Endodermal cell (in vitro differentiated cells): ENCODE results near the gene GID4. TPM values are rescaled to one million over a fixed set of nuclear protein-coding genes. Genes with fewer than 3 reads are reported as not detected.

Source experiments
- DNase-seq: peaks from one replicate; pipeline ENCODE4 v3.0.0-alpha.2; 2017
- H3K27ac ChIP-seq: 2 replicates; pipeline ENCODE4 v1.5.1; 2013; ENCODE audit warnings: mild to moderate bottlenecking, low read depth, low read length, moderate library complexity
- H3K27me3 ChIP-seq: 2 replicates; pipeline ENCODE4 v1.6.1; 2013; ENCODE audit warnings: mild to moderate bottlenecking, low read length, moderate library complexity; ENCODE audit not compliant: insufficient read depth, control insufficient read depth, poor library complexity, severe bottlenecking
- H3K36me3 ChIP-seq: 2 replicates; pipeline ENCODE4 v1.7.0; 2013; ENCODE audit warnings: mild to moderate bottlenecking, low read length, moderate library complexity; ENCODE audit not compliant: control insufficient read depth, insufficient read depth
- H3K4me1 ChIP-seq: one replicate; pipeline ENCODE4 v1.7.0; 2013; ENCODE audit warnings: low read length; ENCODE audit not compliant: control insufficient read depth, insufficient read depth
- H3K4me3 ChIP-seq: 2 replicates; pipeline ENCODE4 v1.5.1; 2013; ENCODE audit warnings: mild to moderate bottlenecking, low read length, moderate library complexity
- H3K9ac ChIP-seq: 2 replicates; pipeline ENCODE4 v1.6.1; 2013; ENCODE audit warnings: mild to moderate bottlenecking, low read length, moderate library complexity; ENCODE audit not compliant: poor library complexity, severe bottlenecking; ENCODE audit errors: extremely low read depth
- H3K9me3 ChIP-seq: 2 replicates; pipeline ENCODE4 v1.6.1; 2013; ENCODE audit warnings: mild to moderate bottlenecking, low read length, moderate library complexity; ENCODE audit not compliant: control insufficient read depth
- H3K27ac Mint-ChIP-seq: 2 replicates; pipeline ENCODE4 v1.8.0; 2020; ENCODE audit warnings: mixed read lengths
- H3K27me3 Mint-ChIP-seq: 2 replicates; pipeline ENCODE4 v1.8.0; 2021; ENCODE audit warnings: mild to moderate bottlenecking, mixed read lengths; ENCODE audit not compliant: insufficient read depth
- H3K36me3 Mint-ChIP-seq: 2 replicates; pipeline ENCODE4 v1.8.0; 2020; ENCODE audit warnings: low read depth, mixed read lengths
- H3K4me1 Mint-ChIP-seq: 2 replicates; pipeline ENCODE4 v1.8.0; 2020; ENCODE audit warnings: mixed read lengths
- H3K4me3 Mint-ChIP-seq: 2 replicates; pipeline ENCODE4 v1.8.0; 2020; ENCODE audit warnings: mild to moderate bottlenecking, moderate library complexity, mixed read lengths
- H3K9me3 Mint-ChIP-seq: 2 replicates; pipeline ENCODE4 v1.8.0; 2020; ENCODE audit warnings: mild to moderate bottlenecking, mixed read lengths
- WGBS, 2 experiments: methylation state at CpG; one replicate each; pipeline versions ENCODE4 v1.1.5 to v1.1.7; 2013; ENCODE audit warnings: missing lambda C conversion rate in 2 of 2, mixed read lengths in 1 of 2; ENCODE audit not compliant: insufficient coverage in 1 of 2, insufficient read length in 1 of 2; 5-methylcytosine and 5-hydroxymethylcytosine counted together
- total RNA-seq, 2 donors: library from RNA; stranded (reverse); fragmentation: NEBNext Ultra II Directional in 1 of 2; extraction: Animal tissue kit (Norgen Biotek cat#: 25700) in 1 of 2; gene quantifications; 2 replicates in 1 of 2; 3 replicates in 1 of 2; pipeline ENCODE4 v1.2.1, GENCODE V29; 2021
- TF ChIP-seq, protein P1 (sequence below): fragments of 200-600 bp; sonication (generic); conservative IDR thresholded peaks from 2 replicates; pipeline ENCODE4 v1.5.0; 2021; ENCODE audit warnings: antibody characterized with exemption, mild to moderate bottlenecking

GID4 gene
- total RNA-seq, 2 donors from 2014 or later: 20.5 to 20.8 TPM

DNA sequence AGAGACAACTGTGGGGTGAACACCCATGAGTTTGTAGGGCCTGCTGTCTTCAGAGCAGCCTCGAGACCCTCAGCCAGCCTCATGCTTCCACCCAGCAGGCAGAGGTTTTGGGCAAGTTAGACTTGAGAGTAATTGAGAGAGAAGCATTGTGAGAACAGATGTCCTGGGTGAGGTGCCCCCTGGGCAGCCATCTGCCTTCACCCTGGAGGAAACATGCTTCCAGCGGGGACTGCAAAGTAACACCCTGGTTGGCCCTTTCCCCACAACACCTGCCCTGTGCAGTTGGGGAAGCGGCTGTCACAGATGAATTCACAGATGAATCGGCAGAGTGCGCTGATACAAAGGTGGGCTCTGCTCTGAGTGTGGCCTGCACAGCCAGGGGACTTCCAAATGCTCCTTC is 23.6 kb upstream of the GID4 start:
- Mint-ChIP-seq H3K27me3 (no peaks in the 10 kb centered on the region), H3K4me3 (no peak overlapping the region), H3K36me3 (peaks cover 49% of the 10 kb centered on the region), H3K9me3 (no peaks in the 10 kb centered on the region), H3K4me1 (peaks cover 7% of the 10 kb centered on the region), H3K27ac (no peak overlapping the region)
- 97 to 100% methylated on average over 3 to 5 of the region's 5 CpGs for WGBS, 2 experiments
- DNase-seq: no peak
- TF ChIP-seq, protein P1, sequence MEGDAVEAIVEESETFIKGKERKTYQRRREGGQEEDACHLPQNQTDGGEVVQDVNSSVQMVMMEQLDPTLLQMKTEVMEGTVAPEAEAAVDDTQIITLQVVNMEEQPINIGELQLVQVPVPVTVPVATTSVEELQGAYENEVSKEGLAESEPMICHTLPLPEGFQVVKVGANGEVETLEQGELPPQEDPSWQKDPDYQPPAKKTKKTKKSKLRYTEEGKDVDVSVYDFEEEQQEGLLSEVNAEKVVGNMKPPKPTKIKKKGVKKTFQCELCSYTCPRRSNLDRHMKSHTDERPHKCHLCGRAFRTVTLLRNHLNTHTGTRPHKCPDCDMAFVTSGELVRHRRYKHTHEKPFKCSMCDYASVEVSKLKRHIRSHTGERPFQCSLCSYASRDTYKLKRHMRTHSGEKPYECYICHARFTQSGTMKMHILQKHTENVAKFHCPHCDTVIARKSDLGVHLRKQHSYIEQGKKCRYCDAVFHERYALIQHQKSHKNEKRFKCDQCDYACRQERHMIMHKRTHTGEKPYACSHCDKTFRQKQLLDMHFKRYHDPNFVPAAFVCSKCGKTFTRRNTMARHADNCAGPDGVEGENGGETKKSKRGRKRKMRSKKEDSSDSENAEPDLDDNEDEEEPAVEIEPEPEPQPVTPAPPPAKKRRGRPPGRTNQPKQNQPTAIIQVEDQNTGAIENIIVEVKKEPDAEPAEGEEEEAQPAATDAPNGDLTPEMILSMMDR: no peak
- H3K27me3 ChIP-seq: no peaks in the 10 kb centered on the region
- H3K27ac ChIP-seq: no peak overlapping the region
- H3K4me3 ChIP-seq: no peak overlapping the region
- H3K9me3 ChIP-seq: no peaks in the 10 kb centered on the region
- H3K9ac ChIP-seq: no peak overlapping the region
- peaks cover 13% of the 10 kb centered on the region for H3K4me1 ChIP-seq
- H3K36me3 ChIP-seq: peaks cover 85% of the 10 kb centered on the region

DNA sequence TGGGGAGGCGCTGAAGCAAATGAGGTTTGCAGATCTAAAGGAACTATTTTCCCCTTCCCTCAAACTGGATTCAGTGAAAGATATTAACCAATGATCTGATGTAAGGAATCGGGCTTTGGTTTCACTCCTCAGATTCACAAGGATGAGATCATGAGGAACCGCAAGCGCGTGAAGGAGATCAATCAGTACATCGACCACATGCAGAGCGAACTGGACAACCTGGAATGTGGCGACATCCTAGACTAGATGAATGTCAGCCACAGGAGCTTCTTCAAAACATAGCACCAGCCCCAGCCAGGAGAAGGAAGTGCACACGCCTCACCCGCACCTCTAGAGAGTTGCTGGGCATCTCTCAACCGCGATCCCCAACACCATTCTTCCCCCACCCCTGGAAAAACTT is 22.8 kb upstream of the GID4 start:
- Histone ChIP-seq H3K36me3 (peaks cover 84% of the 10 kb centered on the region), H3K27ac (no peak overlapping the region), H3K4me3 (no peak overlapping the region), H3K9me3 (no peaks in the 10 kb centered on the region), H3K4me1 (peaks cover 13% of the 10 kb centered on the region), H3K9ac (no peak overlapping the region), H3K27me3 (no peaks in the 10 kb centered on the region)
- TF ChIP-seq, protein P1: no peak
- no peak overlapping the region for H3K4me3 Mint-ChIP-seq
- no peak for DNase-seq
- H3K27me3 Mint-ChIP-seq: no peaks in the 10 kb centered on the region
- peaks cover 7% of the 10 kb centered on the region for H3K4me1 Mint-ChIP-seq
- H3K27ac Mint-ChIP-seq: peak overlapping the region; percentile 64
- H3K36me3 Mint-ChIP-seq: peaks cover 52% of the 10 kb centered on the region
- H3K9me3 Mint-ChIP-seq: no peaks in the 10 kb centered on the region
- 94 to 99% methylated on average over 7 to 12 of the region's 12 CpGs for whole genome bisulfite sequencing, 2 experiments

- Histone ChIP-seq H3K36me3 (peaks cover 80% of the 10 kb centered on the region), H3K9me3 (no peaks in the 10 kb centered on the region), H3K4me3 (no peak overlapping the region), H3K9ac (no peak overlapping the region), H3K4me1 (peaks cover 13% of the 10 kb centered on the region), H3K27me3 (no peaks in the 10 kb centered on the region), H3K27ac (no peak overlapping the region)
- no peaks in the 10 kb centered on the region for H3K27me3 Mint-ChIP-seq
- TF ChIP-seq, protein P1: no peak
- no peaks in the 10 kb centered on the region for H3K9me3 Mint-ChIP-seq
- peaks cover 44% of the 10 kb centered on the region for H3K36me3 Mint-ChIP-seq
- H3K4me1 Mint-ChIP-seq: peaks cover 7% of the 10 kb centered on the region
- DNase-seq: no peak
- peak overlapping the region; percentile 56 for H3K27ac Mint-ChIP-seq
- no peak overlapping the region for H3K4me3 Mint-ChIP-seq
- 61 to 89% methylated on average over 3 of the region's 3 CpGs for WGBS, 2 experiments
These were observed 21.2 kb upstream of the GID4 start for GRCh38 chr17:18017958-18018357.
